Stomach (tissue), 9 donors: Measurements from ENCODE around the gene MIPOL1. TPM values are rescaled to one million over a fixed set of nuclear protein-coding genes. Genes with fewer than 3 reads are reported as not detected.

ENCODE experiments used
- DNase-seq, 2 donors: peaks; one replicate each; pipeline versions ENCODE4 v3.0.0 to v3.0.0-alpha.2; 2013 to 2019
- H3K27ac ChIP-seq, 5 donors: fragments of 200-600 bp in 4 of 5; sonication (generic) in 4 of 5; one replicate each; pipeline ENCODE4 v1.5.1; 2013 to 2019; ENCODE audit warnings: mild to moderate bottlenecking in 1 of 5, moderate library complexity in 1 of 5
- H3K27me3 ChIP-seq, 3 donors: fragments of 200-600 bp; sonication (generic); one replicate each; pipeline ENCODE4 v1.5.1; 2017 to 2019; ENCODE audit warnings: mixed run types in 1 of 3
- H3K36me3 ChIP-seq, 4 donors: fragments of 200-600 bp; sonication (generic); 1 replicate in 3 of 4; 2 replicates in 1 of 4; pipeline ENCODE4 v1.5.1; 2016 to 2019
- H3K4me1 ChIP-seq, 4 donors: fragments of 200-600 bp; sonication (generic); one replicate each; pipeline ENCODE4 v1.5.1; 2016 to 2019
- H3K4me3 ChIP-seq, 4 donors: fragments of 200-600 bp; sonication (generic) in 3 of 4; one replicate each; pipeline ENCODE4 v1.5.1; 2016 to 2019; ENCODE audit warnings: mild to moderate bottlenecking in 1 of 4
- H3K9me3 ChIP-seq, 4 donors: fragments of 200-600 bp; sonication (generic); one replicate each; pipeline ENCODE4 v1.5.1; 2016 to 2019
- EP300 ChIP-seq: sonication (generic); formaldehyde crosslinking; IDR thresholded peaks from one replicate; pipeline ENCODE4 v1.6.1; 2017; ENCODE audit warnings: antibody characterized with exemption
- POLR2A ChIP-seq, 4 donors: fragments of 450-650 bp; IDR thresholded peaks; one replicate each; pipeline ENCODE4 v1.6.1; 2016; ENCODE audit warnings: antibody characterized with exemption in 4 of 4, control low read depth in 2 of 4, mild to moderate bottlenecking in 1 of 4, moderate library complexity in 1 of 4
- POLR2AphosphoS5 ChIP-seq, 3 donors: sonication (generic); formaldehyde crosslinking; IDR thresholded peaks; one replicate each; pipeline ENCODE4 v1.6.1; 2016; ENCODE audit warnings: antibody characterized with exemption in 3 of 3
- WGBS, 5 donors: extraction: QIAGEN DNeasy Blood & Tissue Kit in 3 of 5; methylation state at CpG; one replicate each; pipeline versions ENCODE4 v1.1.5 to v1.1.7; 2013 to 2018; 5-methylcytosine and 5-hydroxymethylcytosine counted together
- intact Hi-C: fragments of 100-400 bp; cut with DNase I; formaldehyde crosslinking; loops from one replicate; pipeline ENCODE4 v1.15.1; 2023; ENCODE audit warnings: low total_unique reads
- polyA plus RNA-seq, 3 donors: library from polyadenylated mRNA; stranded (reverse); fragments of 200-250 nt; gene quantifications; one replicate each; pipeline ENCODE4 v1.2.3, GENCODE V29; 2013
- total RNA-seq, 5 donors: library from RNA; depleted of rRNA; stranded (reverse); fragments of >200 nt; gene quantifications; one replicate each; pipeline versions ENCODE4 v1.1.0 to v1.2.3, GENCODE V29; 2014 to 2016
- TF ChIP-seq, protein P1 (sequence below), 7 experiments: fragments of 450-650 bp in 4 of 7; fragments of 200-600 bp in 3 of 7; sonication (generic) in 3 of 7; IDR thresholded peaks; one replicate each; pipeline ENCODE4 v1.5.1; 2016 to 2019; ENCODE audit warnings: antibody characterized with exemption in 7 of 7, control low read depth in 2 of 7, mild to moderate bottlenecking in 1 of 7
- donor health status: healthy with polysubstance abuse.
- donor health status: Bipolar disorder and iron deficiency.
- donor health status: healthy.

Gene MIPOL1
- total and polyA plus RNA-seq, 8 donors, result 2.2 to 133 (median 15.8) TPM

DNA sequence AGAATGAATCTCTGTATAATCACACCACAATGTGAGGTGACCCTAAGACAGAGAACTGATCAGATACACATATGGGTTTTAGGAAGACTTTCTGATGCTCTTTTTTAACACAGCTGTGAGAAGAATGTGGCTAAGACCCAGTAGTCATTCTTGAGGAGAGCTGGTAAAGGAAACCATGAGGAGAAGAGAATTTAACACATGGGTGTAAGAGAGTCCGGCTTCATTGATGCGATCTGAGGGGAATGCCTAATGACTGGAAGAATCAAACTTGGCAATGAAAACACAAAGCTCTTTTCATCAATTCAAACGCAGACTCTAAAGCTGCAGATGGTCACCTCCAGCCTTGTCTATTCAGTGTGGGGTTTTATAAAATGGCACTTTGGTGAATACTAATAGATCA lies 318.0 kb downstream of the MIPOL1 start:
- Histone ChIP-seq H3K4me3 (no peak overlapping the region), H3K27me3 (no peaks in the 10 kb centered on the region), H3K36me3 (no peaks in the 10 kb centered on the region), H3K27ac (no peak overlapping the region), H3K9me3 (no peaks in the 10 kb centered on the region), H3K4me1 (no peaks in the 10 kb centered on the region)
- no peak for DNase-seq
- 79 to 92% (median 86%) methylated on average over 3 of the region's 3 CpGs for WGBS, 5 donors
- intact Hi-C loops, result no loop called here
- TF ChIP-seq POLR2A (IDR thresholded peaks at IDR 0.05) (no peak), POLR2AphosphoS5 (IDR thresholded peaks at IDR 0.05) (no peak), EP300 (no peak)
- TF ChIP-seq, protein P1, sequence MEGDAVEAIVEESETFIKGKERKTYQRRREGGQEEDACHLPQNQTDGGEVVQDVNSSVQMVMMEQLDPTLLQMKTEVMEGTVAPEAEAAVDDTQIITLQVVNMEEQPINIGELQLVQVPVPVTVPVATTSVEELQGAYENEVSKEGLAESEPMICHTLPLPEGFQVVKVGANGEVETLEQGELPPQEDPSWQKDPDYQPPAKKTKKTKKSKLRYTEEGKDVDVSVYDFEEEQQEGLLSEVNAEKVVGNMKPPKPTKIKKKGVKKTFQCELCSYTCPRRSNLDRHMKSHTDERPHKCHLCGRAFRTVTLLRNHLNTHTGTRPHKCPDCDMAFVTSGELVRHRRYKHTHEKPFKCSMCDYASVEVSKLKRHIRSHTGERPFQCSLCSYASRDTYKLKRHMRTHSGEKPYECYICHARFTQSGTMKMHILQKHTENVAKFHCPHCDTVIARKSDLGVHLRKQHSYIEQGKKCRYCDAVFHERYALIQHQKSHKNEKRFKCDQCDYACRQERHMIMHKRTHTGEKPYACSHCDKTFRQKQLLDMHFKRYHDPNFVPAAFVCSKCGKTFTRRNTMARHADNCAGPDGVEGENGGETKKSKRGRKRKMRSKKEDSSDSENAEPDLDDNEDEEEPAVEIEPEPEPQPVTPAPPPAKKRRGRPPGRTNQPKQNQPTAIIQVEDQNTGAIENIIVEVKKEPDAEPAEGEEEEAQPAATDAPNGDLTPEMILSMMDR (IDR thresholded peaks at IDR 0.05), result no peak

DNA sequence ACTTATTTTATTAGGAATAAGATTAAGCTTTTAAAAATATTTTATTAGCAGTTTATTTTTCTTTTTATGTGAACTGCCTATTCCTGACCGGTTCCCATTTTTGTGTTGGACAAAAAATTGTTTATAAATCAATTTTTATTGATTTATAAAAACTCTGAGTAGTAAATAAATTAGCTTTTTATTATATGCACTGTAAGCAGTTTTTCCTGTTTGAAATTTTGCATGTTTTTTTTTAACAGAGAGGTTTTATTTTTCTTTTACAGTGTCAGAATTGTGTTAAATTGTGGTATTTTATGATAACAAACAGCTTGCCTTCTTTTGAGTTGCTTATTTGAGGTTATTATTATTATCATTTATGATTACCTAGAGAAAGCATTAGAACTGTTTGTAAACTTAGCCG lies 329.3 kb downstream of the MIPOL1 start:
- Histone ChIP-seq H3K9me3 (no peaks in the 10 kb centered on the region), H3K36me3 (no peaks in the 10 kb centered on the region), H3K4me3 (no peak overlapping the region), H3K4me1 (no peaks in the 10 kb centered on the region), H3K27me3 (no peaks in the 10 kb centered on the region), H3K27ac (no peak overlapping the region)
- 67 to 86% (median 85%) methylated on average over 2 of the region's 2 CpGs for WGBS, 5 donors
- intact Hi-C loops, result no loop called here
- TF ChIP-seq, protein P1 (IDR thresholded peaks at IDR 0.05), result no peak
- no peak for TF ChIP-seq POLR2AphosphoS5 (IDR thresholded peaks at IDR 0.05)
- TF ChIP-seq EP300, result no peak
- TF ChIP-seq POLR2A (IDR thresholded peaks at IDR 0.05), result no peak
- DNase-seq, result no peak

DNA sequence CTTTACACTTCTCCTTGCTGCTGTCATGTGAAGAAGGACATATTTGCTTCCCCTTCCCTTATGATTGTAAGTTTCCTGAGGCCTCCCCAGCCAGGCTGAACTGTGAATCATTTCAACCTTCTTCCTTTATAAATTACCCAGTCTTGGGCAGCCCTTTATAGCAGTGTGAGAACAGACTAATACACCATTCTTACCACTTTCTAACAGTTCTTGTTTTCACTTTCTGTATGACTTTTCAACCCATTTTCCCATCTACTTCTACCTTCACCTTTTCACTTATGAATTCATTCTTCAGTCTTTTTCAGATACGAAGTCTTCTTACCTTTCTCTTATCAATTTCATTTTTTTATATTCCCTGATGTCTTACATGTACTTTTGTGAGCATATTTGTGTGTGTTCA lies 342.3 kb downstream of the MIPOL1 start:
- no peaks in the 10 kb centered on the region for H3K27me3 ChIP-seq
- H3K36me3 ChIP-seq, result no peaks in the 10 kb centered on the region
- TF ChIP-seq EP300, result no peak
- H3K9me3 ChIP-seq, result no peaks in the 10 kb centered on the region
- no peak for DNase-seq
- 86 to 98% (median 93%) methylated on average over 1 of the region's 1 CpG for WGBS, 5 donors
- H3K4me1 ChIP-seq, result no peaks in the 10 kb centered on the region
- H3K27ac ChIP-seq, result no peak overlapping the region
- H3K4me3 ChIP-seq, result no peak overlapping the region
- intact Hi-C loops, result no loop called here

DNA sequence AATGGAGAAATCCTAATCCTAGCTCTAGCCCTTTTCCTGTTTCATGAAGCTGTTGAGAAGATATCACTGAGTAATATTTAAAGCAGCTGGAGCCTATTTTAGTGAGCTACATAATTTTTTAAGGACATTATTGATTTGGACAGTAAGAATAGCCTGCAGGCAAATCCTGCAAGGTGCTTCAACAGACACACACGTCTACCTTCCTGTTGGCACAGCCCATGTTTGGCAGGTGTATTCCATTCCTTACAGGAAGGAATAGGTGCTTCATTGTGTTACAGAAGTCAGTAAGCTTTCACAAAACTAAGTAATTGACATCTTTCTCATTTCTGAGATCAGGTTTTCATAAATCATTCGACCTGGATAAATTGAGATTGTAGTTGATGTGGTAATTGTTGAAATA lies 346.7 kb downstream of the MIPOL1 start:
- Histone ChIP-seq H3K4me3 (no peak overlapping the region), H3K4me1 (peaks cover 0 to 18% (median 6%) of the 10 kb centered on the region in 4 donors), H3K27me3 (no peaks in the 10 kb centered on the region), H3K9me3 (no peaks in the 10 kb centered on the region), H3K36me3 (no peaks in the 10 kb centered on the region), H3K27ac (no peak overlapping the region)
- intact Hi-C loops, result no loop called here
- DNase-seq, result peak in 1 of 2 donors; percentile 35
- 21 to 51% (median 34%) methylated on average over 2 of the region's 2 CpGs for WGBS, 5 donors
- TF ChIP-seq POLR2A (IDR thresholded peaks at IDR 0.05) (no peak), EP300 (no peak), POLR2AphosphoS5 (IDR thresholded peaks at IDR 0.05) (no peak)
- TF ChIP-seq, protein P1 (IDR thresholded peaks at IDR 0.05), result no peak

DNA sequence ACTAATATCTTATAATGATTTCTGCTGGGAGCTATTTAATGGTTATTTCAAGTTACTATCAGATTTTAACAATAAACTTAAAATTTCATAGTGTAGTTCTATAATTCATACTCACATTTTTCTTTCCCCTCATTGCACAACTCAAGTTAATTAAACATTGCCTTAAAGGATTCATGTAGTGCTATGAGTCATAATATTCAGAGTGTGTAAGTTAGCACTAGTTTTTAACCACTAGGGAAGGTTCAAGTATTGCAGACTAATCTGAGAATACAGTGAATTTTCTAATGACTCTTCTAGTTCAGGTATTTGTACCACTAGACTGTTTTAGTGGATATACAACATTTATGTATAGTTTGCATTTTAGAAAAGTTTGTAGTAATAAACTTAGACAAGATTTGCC lies 347.4 kb downstream of the MIPOL1 start:
- H3K4me3 ChIP-seq, result no peak overlapping the region
- TF ChIP-seq POLR2AphosphoS5 (IDR thresholded peaks at IDR 0.05), result no peak
- intact Hi-C loops, result no loop called here
- H3K27me3 ChIP-seq, result no peaks in the 10 kb centered on the region
- peaks cover 0 to 18% (median 6%) of the 10 kb centered on the region in 4 donors for H3K4me1 ChIP-seq
- DNase-seq, result no peak
- no peak overlapping the region for H3K27ac ChIP-seq
- no peaks in the 10 kb centered on the region for H3K9me3 ChIP-seq
- no peaks in the 10 kb centered on the region for H3K36me3 ChIP-seq
